Stomach (tissue), 9 donors: ENCODE results near the gene CBLN4. TPM values are rescaled to one million over a fixed set of nuclear protein-coding genes. Genes with fewer than 3 reads are reported as not detected.
A peak's percentile ranks its signal among the peaks of the same experiment; 100 is the strongest.

Experiments
- DNase-seq, 2 donors: peaks; one replicate each; pipeline versions ENCODE4 v3.0.0 to v3.0.0-alpha.2; 2013 to 2019
- H3K27ac ChIP-seq, 5 donors: fragments of 200-600 bp in 4 of 5; sonication (generic) in 4 of 5; one replicate each; pipeline ENCODE4 v1.5.1; 2013 to 2019; ENCODE audit warnings: mild to moderate bottlenecking in 1 of 5, moderate library complexity in 1 of 5
- H3K27me3 ChIP-seq, 3 donors: fragments of 200-600 bp; sonication (generic); one replicate each; pipeline ENCODE4 v1.5.1; 2017 to 2019; ENCODE audit warnings: mixed run types in 1 of 3
- H3K36me3 ChIP-seq, 4 donors: fragments of 200-600 bp; sonication (generic); 1 replicate in 3 of 4; 2 replicates in 1 of 4; pipeline ENCODE4 v1.5.1; 2016 to 2019
- H3K4me1 ChIP-seq, 4 donors: fragments of 200-600 bp; sonication (generic); one replicate each; pipeline ENCODE4 v1.5.1; 2016 to 2019
- H3K4me3 ChIP-seq, 4 donors: fragments of 200-600 bp; sonication (generic) in 3 of 4; one replicate each; pipeline ENCODE4 v1.5.1; 2016 to 2019; ENCODE audit warnings: mild to moderate bottlenecking in 1 of 4
- H3K9me3 ChIP-seq, 4 donors: fragments of 200-600 bp; sonication (generic); one replicate each; pipeline ENCODE4 v1.5.1; 2016 to 2019
- EP300 ChIP-seq: sonication (generic); formaldehyde crosslinking; IDR thresholded peaks from one replicate; pipeline ENCODE4 v1.6.1; 2017; ENCODE audit warnings: antibody characterized with exemption
- POLR2A ChIP-seq, 4 donors: fragments of 450-650 bp; IDR thresholded peaks; one replicate each; pipeline ENCODE4 v1.6.1; 2016; ENCODE audit warnings: antibody characterized with exemption in 4 of 4, control low read depth in 2 of 4, mild to moderate bottlenecking in 1 of 4, moderate library complexity in 1 of 4
- POLR2AphosphoS5 ChIP-seq, 3 donors: sonication (generic); formaldehyde crosslinking; IDR thresholded peaks; one replicate each; pipeline ENCODE4 v1.6.1; 2016; ENCODE audit warnings: antibody characterized with exemption in 3 of 3
- WGBS, 5 donors: extraction: QIAGEN DNeasy Blood & Tissue Kit in 3 of 5; methylation state at CpG; one replicate each; pipeline versions ENCODE4 v1.1.5 to v1.1.7; 2013 to 2018; 5-methylcytosine and 5-hydroxymethylcytosine counted together
- intact Hi-C: fragments of 100-400 bp; cut with DNase I; formaldehyde crosslinking; loops from one replicate; pipeline ENCODE4 v1.15.1; 2023; ENCODE audit warnings: low total_unique reads
- polyA plus RNA-seq, 3 donors: library from polyadenylated mRNA; stranded (reverse); fragments of 200-250 nt; gene quantifications; one replicate each; pipeline ENCODE4 v1.2.3, GENCODE V29; 2013
- total RNA-seq, 5 donors: library from RNA; depleted of rRNA; stranded (reverse); fragments of >200 nt; gene quantifications; one replicate each; pipeline versions ENCODE4 v1.1.0 to v1.2.3, GENCODE V29; 2014 to 2016
- TF ChIP-seq, protein P1 (sequence below), 7 experiments: fragments of 450-650 bp in 4 of 7; fragments of 200-600 bp in 3 of 7; sonication (generic) in 3 of 7; IDR thresholded peaks; one replicate each; pipeline ENCODE4 v1.5.1; 2016 to 2019; ENCODE audit warnings: antibody characterized with exemption in 7 of 7, control low read depth in 2 of 7, mild to moderate bottlenecking in 1 of 7
- donor health status: healthy with polysubstance abuse.
- donor health status: Bipolar disorder and iron deficiency.
- donor health status: healthy.

Gene CBLN4
- total and polyA plus RNA-seq, 8 donors: 0.05 to 0.37 TPM; not detected in 6

DNA sequence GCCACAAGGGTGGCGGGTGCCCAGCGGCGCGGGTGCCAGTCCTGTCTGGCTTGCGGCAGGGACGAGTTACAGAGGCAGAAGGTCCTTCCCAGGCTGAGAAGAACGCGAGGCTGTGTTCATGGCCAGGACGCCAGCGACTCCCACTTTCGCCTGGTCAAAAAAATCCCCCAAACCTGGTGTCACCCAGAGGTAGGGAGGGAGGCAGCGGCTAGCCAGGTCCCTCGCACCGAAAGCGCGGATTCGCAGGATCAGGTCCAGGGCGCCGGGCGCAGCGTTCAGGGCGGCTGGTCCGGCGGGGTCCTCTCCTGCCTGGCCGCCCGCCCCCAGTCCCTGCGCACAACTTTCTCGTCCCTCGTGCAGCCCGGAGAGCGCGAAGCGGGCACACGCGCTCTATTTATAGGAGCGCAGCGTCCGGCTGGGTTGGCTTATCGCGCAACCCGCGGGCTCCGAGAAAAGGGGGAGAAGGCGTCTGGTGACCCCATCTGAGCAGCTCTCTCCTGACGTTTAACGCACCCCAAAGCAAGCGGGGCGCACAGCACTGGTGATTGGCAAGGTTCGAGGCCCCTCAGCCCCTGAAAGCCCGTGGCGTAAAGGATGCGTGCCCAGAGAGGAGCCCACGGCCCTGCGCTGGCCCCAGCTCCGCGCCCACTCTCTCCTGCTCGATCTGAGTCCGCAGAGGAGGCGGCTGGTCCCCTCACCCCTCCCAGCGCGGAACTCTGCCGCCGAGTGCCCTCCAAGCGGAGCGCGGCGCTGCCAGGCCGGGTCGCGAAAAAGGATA lies 519 bp downstream of the CBLN4 start:
- 9 to 13% (median 10%) methylated on average over 47 to 70 of the region's 70 CpGs for WGBS, 5 donors
- Histone ChIP-seq H3K4me3 (peak overlapping the region in 2 of 4 donors; percentile 0 to 6), H3K36me3 (no peaks in the 10 kb centered on the region), H3K9me3 (peaks cover 0 to 22% (median 0%) of the 10 kb centered on the region in 4 donors), H3K4me1 (peaks cover 0 to 34% (median 17%) of the 10 kb centered on the region in 4 donors), H3K27me3 (peaks cover 19 to 70% (median 43%) of the 10 kb centered on the region in 3 donors), H3K27ac (no peak overlapping the region)
- peak in 1 of 2 donors; percentile 12 for DNase-seq
- TF ChIP-seq POLR2A (IDR thresholded peaks at IDR 0.05): no peak
- no peak for TF ChIP-seq EP300
- TF ChIP-seq, protein P1, sequence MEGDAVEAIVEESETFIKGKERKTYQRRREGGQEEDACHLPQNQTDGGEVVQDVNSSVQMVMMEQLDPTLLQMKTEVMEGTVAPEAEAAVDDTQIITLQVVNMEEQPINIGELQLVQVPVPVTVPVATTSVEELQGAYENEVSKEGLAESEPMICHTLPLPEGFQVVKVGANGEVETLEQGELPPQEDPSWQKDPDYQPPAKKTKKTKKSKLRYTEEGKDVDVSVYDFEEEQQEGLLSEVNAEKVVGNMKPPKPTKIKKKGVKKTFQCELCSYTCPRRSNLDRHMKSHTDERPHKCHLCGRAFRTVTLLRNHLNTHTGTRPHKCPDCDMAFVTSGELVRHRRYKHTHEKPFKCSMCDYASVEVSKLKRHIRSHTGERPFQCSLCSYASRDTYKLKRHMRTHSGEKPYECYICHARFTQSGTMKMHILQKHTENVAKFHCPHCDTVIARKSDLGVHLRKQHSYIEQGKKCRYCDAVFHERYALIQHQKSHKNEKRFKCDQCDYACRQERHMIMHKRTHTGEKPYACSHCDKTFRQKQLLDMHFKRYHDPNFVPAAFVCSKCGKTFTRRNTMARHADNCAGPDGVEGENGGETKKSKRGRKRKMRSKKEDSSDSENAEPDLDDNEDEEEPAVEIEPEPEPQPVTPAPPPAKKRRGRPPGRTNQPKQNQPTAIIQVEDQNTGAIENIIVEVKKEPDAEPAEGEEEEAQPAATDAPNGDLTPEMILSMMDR (IDR thresholded peaks at IDR 0.05): no peak
- no peak for TF ChIP-seq POLR2AphosphoS5 (IDR thresholded peaks at IDR 0.05)
- intact Hi-C loops: no loop called here

DNA sequence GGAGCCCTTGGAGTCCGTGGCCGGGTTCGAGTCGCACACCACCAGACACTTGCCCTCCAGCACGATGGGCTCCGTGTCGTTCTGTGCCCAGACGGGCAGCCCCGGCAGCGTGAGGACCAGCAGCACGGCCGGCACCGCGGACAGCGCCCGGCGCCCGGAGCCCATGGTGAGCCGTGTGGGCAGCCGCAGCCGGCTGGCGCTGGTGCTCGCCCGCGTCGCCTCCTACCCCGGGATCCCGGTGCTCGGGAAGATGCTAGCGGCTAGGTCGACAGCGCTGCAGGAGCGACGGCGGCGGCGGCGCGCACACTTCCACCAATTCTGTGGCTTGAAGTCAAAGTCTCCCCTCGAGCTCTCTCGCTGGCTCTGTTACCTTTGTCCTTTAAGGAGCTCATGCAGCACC lies 1.3 kb downstream of the CBLN4 start:
- DNase-seq: peak in 1 of 2 donors; percentile 81
- intact Hi-C loops: no loop called here
- Histone ChIP-seq H3K4me3 (no peak overlapping the region), H3K27ac (no peak overlapping the region), H3K9me3 (peaks cover 0 to 22% (median 0%) of the 10 kb centered on the region in 4 donors), H3K36me3 (no peaks in the 10 kb centered on the region), H3K4me1 (peaks cover 0 to 34% (median 17%) of the 10 kb centered on the region in 4 donors), H3K27me3 (peaks cover 19 to 70% (median 43%) of the 10 kb centered on the region in 3 donors)
- TF ChIP-seq, protein P1 (IDR thresholded peaks at IDR 0.05): no peak
- TF ChIP-seq POLR2A (IDR thresholded peaks at IDR 0.05): no peak
- WGBS, 5 donors: 2 to 9% (median 3%) methylated on average over 13 to 41 of the region's 41 CpGs

DNA sequence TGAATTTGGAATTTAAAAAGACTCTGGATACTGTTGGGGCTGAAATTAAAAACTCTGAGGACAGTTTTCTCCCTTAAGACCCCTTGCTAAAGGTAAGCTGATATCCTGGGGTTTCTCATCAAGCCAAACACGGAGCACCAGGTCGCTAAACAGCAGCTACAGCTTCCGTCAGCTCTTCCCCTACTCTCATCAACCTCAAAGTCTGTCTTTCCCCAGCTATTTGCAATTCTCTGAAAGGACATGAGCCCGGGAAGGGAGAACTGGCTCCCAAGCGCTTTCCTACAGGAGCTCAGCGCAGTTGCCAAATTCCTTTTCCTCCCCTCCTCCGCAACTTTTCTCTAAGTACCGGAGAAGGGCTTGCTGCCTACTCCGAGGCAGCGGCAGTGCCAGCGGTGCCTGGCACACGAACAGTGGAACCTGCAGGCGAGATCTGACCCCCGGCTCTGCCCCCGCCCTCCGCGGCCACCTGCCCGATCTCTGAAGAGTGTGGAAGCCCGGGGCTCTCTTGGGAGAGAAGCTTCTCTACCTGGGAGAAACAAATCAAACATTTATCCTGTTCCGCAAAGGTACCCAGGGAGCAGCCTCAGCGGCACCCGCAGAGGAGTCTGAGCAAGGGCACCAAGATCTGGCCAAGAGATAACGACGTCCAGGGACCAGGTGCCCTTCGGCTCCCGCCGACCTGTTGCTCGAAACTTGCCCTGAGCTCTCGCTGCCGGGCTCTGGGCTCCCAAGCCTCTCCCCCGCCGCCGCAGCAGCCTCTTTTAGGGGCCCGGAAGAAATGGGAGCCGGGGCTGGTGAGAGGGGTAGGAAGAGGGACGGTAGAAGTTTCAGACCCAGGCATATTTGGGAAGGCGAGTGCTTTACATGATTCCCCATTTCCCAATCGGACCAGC lies 2.2 kb downstream of the CBLN4 start:
- peaks cover 19 to 66% (median 43%) of the 10 kb centered on the region in 3 donors for H3K27me3 ChIP-seq
- no peak overlapping the region for H3K4me3 ChIP-seq
- DNase-seq: peak in 1 of 2 donors; percentile 36
- intact Hi-C loops: no loop called here
- TF ChIP-seq POLR2AphosphoS5 (IDR thresholded peaks at IDR 0.05) (no peak), POLR2A (IDR thresholded peaks at IDR 0.05) (no peak), EP300 (no peak)
- TF ChIP-seq, protein P1 (IDR thresholded peaks at IDR 0.05): no peak
- H3K27ac ChIP-seq: no peak overlapping the region
- 5 to 10% (median 7%) methylated on average over 26 to 38 of the region's 38 CpGs for WGBS, 5 donors
- peaks cover 0 to 22% (median 0%) of the 10 kb centered on the region in 4 donors for H3K9me3 ChIP-seq
- H3K4me1 ChIP-seq: peaks cover 0 to 34% (median 17%) of the 10 kb centered on the region in 4 donors
- no peaks in the 10 kb centered on the region for H3K36me3 ChIP-seq

DNA sequence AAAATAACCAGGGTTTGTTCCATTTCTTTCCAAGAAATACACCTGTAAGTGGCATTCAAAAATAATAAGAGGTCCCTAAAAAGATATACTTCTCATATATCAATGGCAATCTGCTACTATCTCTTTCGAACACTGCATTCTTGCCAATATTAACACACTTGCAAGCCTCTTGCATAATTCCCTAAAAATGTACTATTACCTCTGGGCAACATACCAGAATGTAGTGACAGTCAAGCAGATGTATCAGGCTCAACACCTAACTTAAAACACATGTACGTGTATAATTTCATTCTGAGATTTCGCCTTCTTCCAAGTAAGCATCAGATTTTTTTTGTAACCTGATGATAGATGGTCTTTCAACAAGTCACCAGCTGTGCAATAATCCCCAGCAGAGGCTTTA lies 3.4 kb downstream of the CBLN4 start:
- H3K9me3 ChIP-seq: peaks cover 0 to 22% (median 0%) of the 10 kb centered on the region in 4 donors
- intact Hi-C loops: no loop called here
- TF ChIP-seq POLR2AphosphoS5 (IDR thresholded peaks at IDR 0.05) (no peak), POLR2A (IDR thresholded peaks at IDR 0.05) (no peak), EP300 (no peak)
- TF ChIP-seq, protein P1 (IDR thresholded peaks at IDR 0.05): no peak
- DNase-seq: no peak
- WGBS, 5 donors: 71 to 80% (median 75%) methylated on average over 3 of the region's 3 CpGs
- peaks cover 0 to 34% (median 17%) of the 10 kb centered on the region in 4 donors for H3K4me1 ChIP-seq
- H3K27me3 ChIP-seq: peaks cover 19 to 53% (median 43%) of the 10 kb centered on the region in 3 donors
- H3K4me3 ChIP-seq: no peak overlapping the region
- H3K36me3 ChIP-seq: no peaks in the 10 kb centered on the region
- no peak overlapping the region for H3K27ac ChIP-seq
